ENCODE measurements around the gene SLC7A11.

The SLC7A11 gene

GRCh38 chr4:138209094-138209493, 33.1 kb downstream of the SLC7A11 start:
- no peak for DNase-seq (ENCODE audit: low read depth in 3 of 3)

- no peak for DNase-seq (ENCODE audit: low read depth in 3 of 3)
Measured at GRCh38 chr4:138205531-138206233, 36.5 kb downstream of the SLC7A11 start.

GRCh38 chr4:138204507-138204906, 37.6 kb downstream of the SLC7A11 start:
- no peak for DNase-seq (ENCODE audit: low read depth in 3 of 3)

GRCh38 chr4:138202686-138203085, 39.5 kb downstream of the SLC7A11 start:
- DNase-seq (ENCODE audit: low read depth in 3 of 3): no peak

- no peak for DNase-seq (ENCODE audit: low read depth in 3 of 3)
Measured at GRCh38 chr4:138200236-138200590, 41.9 kb downstream of the SLC7A11 start.

- DNase-seq (ENCODE audit: low read depth in 3 of 3): no peak
Measured at GRCh38 chr4:138199568-138200235, 42.4 kb downstream of the SLC7A11 start.

- DNase-seq (ENCODE audit: low read depth in 3 of 3): no peak
Measured at GRCh38 chr4:138196153-138196552, 46.0 kb downstream of the SLC7A11 start.

- no peak for DNase-seq (ENCODE audit: low read depth in 3 of 3)
Measured at GRCh38 chr4:138193963-138194362, 48.2 kb downstream of the SLC7A11 start.

- DNase-seq (ENCODE audit: low read depth in 3 of 3): no peak
Measured at GRCh38 chr4:138192113-138192512, 50.0 kb downstream of the SLC7A11 start.

GRCh38 chr4:138190452-138190858, 51.7 kb downstream of the SLC7A11 start:
- DNase-seq (ENCODE audit: low read depth in 3 of 3): no peak

GRCh38 chr4:138189206-138189605, 52.9 kb downstream of the SLC7A11 start:
- DNase-seq (ENCODE audit: low read depth in 3 of 3): no peak

GRCh38 chr4:138188406-138189084, 53.6 kb downstream of the SLC7A11 start:
- DNase-seq (ENCODE audit: low read depth in 3 of 3): no peak

GRCh38 chr4:138185859-138186645, 56.1 kb downstream of the SLC7A11 start:
- no peak for DNase-seq (ENCODE audit: low read depth in 3 of 3)

- DNase-seq (ENCODE audit: low read depth in 3 of 3): no peak
Measured at GRCh38 chr4:138184886-138185285, 57.3 kb downstream of the SLC7A11 start.

GRCh38 chr4:138182838-138183426, 59.2 kb downstream of the SLC7A11 start:
- no peak for DNase-seq (ENCODE audit: low read depth in 3 of 3)

- DNase-seq (ENCODE audit: low read depth in 3 of 3): no peak
Measured at GRCh38 chr4:138181287-138181686, 60.9 kb downstream of the SLC7A11 start.

GRCh38 chr4:138178566-138178965, 63.6 kb downstream of the SLC7A11 start:
- DNase-seq (ENCODE audit: low read depth in 3 of 3): no peak

GRCh38 chr4:138177278-138177968, 64.7 kb downstream of the SLC7A11 start:
- DNase-seq (ENCODE audit: low read depth in 3 of 3): no peak

GRCh38 chr4:138174981-138175794, 67.0 kb downstream of the SLC7A11 start:
- DNase-seq (ENCODE audit: low read depth in 3 of 3): no peak

GRCh38 chr4:138164208-138164607, 77.9 kb downstream of the SLC7A11 start:
- no peak for DNase-seq (ENCODE audit: low read depth in 3 of 3)
